ENCODE data around the gene FA2H. TPM values are rescaled to one million over a fixed set of nuclear protein-coding genes. Genes with fewer than 3 reads are reported as not detected.

FA2H gene
- polyA plus RNA-seq, 3 donors, result not detected

DNA sequence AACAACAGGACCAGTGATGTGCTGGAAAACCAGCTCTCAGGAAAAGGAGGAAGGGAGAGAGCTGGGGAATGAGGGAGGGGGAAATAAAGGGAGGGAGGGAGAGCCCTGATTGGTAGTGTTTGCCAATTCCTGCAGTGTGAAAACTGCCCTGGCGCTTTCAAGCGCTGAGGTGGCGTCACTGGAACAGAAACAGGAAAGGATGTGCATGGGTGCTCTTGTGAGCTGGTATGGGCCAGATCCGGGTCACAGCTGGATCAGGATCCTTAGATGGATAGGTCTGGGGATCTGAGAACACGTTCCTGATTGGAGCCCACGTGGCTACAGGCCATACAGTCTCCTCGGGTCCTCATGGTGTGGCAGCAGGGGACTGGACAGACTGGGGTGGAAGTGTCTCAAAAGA, 57.3 kb downstream of the FA2H start:
- no peaks in the 10 kb centered on the region for H3K4me1 ChIP-seq (ENCODE audit: control insufficient read depth in 1 of 2, insufficient read depth in 2 of 2, low read length in 2 of 2)
- Mint-ChIP-seq H3K4me3 (no peak overlapping the region), H3K36me3 (no peaks in the 10 kb centered on the region), H3K4me1 (peaks cover 8% of the 10 kb centered on the region), H3K27ac (peak overlapping the region in 1 of 7 donors; percentile 46), H3K9me3 (peaks cover 0 to 2% (median 0%) of the 10 kb centered on the region in 7 donors), H3K27me3 (ENCODE audit: low read depth in 3 of 3) (peaks cover 0 to 4% (median 3%) of the 10 kb centered on the region in 3 donors)
- no peak overlapping the region for H3K27ac ChIP-seq (ENCODE audit: low read depth in 1 of 2, low read length in 2 of 2)
- no peaks in the 10 kb centered on the region for H3K79me2 ChIP-seq (ENCODE audit: insufficient read depth, low read length)
- H3K36me3 ChIP-seq (replicated peaks in 1 of 2; ENCODE audit: control insufficient read depth in 1 of 2, insufficient read depth in 2 of 2, low read length in 2 of 2), result no peaks in the 10 kb centered on the region
- H3K4me2 ChIP-seq (replicated peaks; ENCODE audit: extremely low read depth, low read length, poor library complexity, severe bottlenecking), result no peak overlapping the region
- H3K9me3 ChIP-seq (replicated peaks in 1 of 2; ENCODE audit: control insufficient read depth in 1 of 2, insufficient read depth in 1 of 2, low read length in 2 of 2), result no peaks in the 10 kb centered on the region
- no peak overlapping the region for H3K9ac ChIP-seq (ENCODE audit: insufficient read depth, low read length, poor library complexity, severe bottlenecking)
- WGBS (ENCODE audit: insufficient coverage), result 85% methylated on average over 7 of the region's 7 CpGs
- no peak for DNase-seq
- H4K20me1 ChIP-seq (ENCODE audit: insufficient read depth, low read length), result no peaks in the 10 kb centered on the region
- no peak overlapping the region for H3K4me3 ChIP-seq (replicated peaks in 1 of 3; ENCODE audit: low read depth in 2 of 3, low read length in 3 of 3)
- no peaks in the 10 kb centered on the region for H3K27me3 ChIP-seq (ENCODE audit: control insufficient read depth in 2 of 2, insufficient read depth in 2 of 2, low read length in 2 of 2)
- TF ChIP-seq, protein P1, sequence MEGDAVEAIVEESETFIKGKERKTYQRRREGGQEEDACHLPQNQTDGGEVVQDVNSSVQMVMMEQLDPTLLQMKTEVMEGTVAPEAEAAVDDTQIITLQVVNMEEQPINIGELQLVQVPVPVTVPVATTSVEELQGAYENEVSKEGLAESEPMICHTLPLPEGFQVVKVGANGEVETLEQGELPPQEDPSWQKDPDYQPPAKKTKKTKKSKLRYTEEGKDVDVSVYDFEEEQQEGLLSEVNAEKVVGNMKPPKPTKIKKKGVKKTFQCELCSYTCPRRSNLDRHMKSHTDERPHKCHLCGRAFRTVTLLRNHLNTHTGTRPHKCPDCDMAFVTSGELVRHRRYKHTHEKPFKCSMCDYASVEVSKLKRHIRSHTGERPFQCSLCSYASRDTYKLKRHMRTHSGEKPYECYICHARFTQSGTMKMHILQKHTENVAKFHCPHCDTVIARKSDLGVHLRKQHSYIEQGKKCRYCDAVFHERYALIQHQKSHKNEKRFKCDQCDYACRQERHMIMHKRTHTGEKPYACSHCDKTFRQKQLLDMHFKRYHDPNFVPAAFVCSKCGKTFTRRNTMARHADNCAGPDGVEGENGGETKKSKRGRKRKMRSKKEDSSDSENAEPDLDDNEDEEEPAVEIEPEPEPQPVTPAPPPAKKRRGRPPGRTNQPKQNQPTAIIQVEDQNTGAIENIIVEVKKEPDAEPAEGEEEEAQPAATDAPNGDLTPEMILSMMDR (IDR thresholded peaks at IDR 0.05), result no peak
- intact Hi-C loops (cut with micrococcal nuclease), result no loop called here
- H2AFZ ChIP-seq (ENCODE audit: insufficient read depth, low read depth, low read length, poor library complexity, severe bottlenecking), result no peak overlapping the region

DNA sequence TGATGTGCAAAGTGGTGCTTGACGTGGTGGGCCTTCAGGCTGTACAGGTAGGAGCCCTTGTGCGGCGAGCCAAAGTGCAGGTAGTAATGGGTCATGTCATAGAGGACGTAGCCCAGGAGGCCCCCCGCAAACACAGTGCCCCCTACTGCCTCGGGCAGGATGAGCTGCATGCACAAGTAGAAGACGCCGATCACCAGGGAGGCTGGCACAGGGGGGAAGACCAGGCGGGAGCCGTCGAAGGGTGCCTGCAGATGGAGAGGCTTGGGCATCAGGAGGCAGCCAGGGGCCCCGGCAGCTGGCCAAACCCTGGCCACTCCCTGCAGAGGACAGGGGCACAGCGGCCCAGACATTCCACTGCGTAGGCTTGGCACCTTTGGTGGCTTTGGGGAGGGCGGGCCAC, 58.3 kb downstream of the FA2H start:
- intact Hi-C loops (cut with micrococcal nuclease), result no loop called here
- no peaks in the 10 kb centered on the region for H3K4me1 ChIP-seq (ENCODE audit: control insufficient read depth in 1 of 2, insufficient read depth in 2 of 2, low read length in 2 of 2)
- H4K20me1 ChIP-seq (ENCODE audit: insufficient read depth, low read length), result no peaks in the 10 kb centered on the region
- 93% methylated on average over 15 of the region's 15 CpGs for WGBS (ENCODE audit: insufficient coverage)
- no peaks in the 10 kb centered on the region for H3K9me3 ChIP-seq (replicated peaks in 1 of 2; ENCODE audit: control insufficient read depth in 1 of 2, insufficient read depth in 1 of 2, low read length in 2 of 2)
- H3K79me2 ChIP-seq (ENCODE audit: insufficient read depth, low read length), result no peaks in the 10 kb centered on the region
- peaks cover under 1 to 3% (median 3%) of the 10 kb centered on the region in 3 donors for H3K27me3 Mint-ChIP-seq (ENCODE audit: low read depth in 3 of 3)
- no peak overlapping the region for H3K9ac ChIP-seq (ENCODE audit: insufficient read depth, low read length, poor library complexity, severe bottlenecking)
- no peak overlapping the region for H3K27ac ChIP-seq (ENCODE audit: low read depth in 1 of 2, low read length in 2 of 2)
- no peak overlapping the region for H3K27ac Mint-ChIP-seq
- no peaks in the 10 kb centered on the region for H3K27me3 ChIP-seq (ENCODE audit: control insufficient read depth in 2 of 2, insufficient read depth in 2 of 2, low read length in 2 of 2)
- no peak for DNase-seq
- no peaks in the 10 kb centered on the region for H3K36me3 ChIP-seq (replicated peaks in 1 of 2; ENCODE audit: control insufficient read depth in 1 of 2, insufficient read depth in 2 of 2, low read length in 2 of 2)
- no peak overlapping the region for H2AFZ ChIP-seq (ENCODE audit: insufficient read depth, low read depth, low read length, poor library complexity, severe bottlenecking)
- no peak overlapping the region for H3K4me3 Mint-ChIP-seq
- H3K4me2 ChIP-seq (replicated peaks; ENCODE audit: extremely low read depth, low read length, poor library complexity, severe bottlenecking), result no peak overlapping the region
- H3K36me3 Mint-ChIP-seq, result no peaks in the 10 kb centered on the region
- TF ChIP-seq, protein P1 (IDR thresholded peaks at IDR 0.05), result no peak
- H3K9me3 Mint-ChIP-seq, result peaks cover 0 to 2% (median 0%) of the 10 kb centered on the region in 7 donors
- H3K4me1 Mint-ChIP-seq, result peaks cover 4% of the 10 kb centered on the region
- H3K4me3 ChIP-seq (replicated peaks in 1 of 3; ENCODE audit: low read depth in 2 of 3, low read length in 3 of 3), result no peak overlapping the region
